HPDE6-E6E7 (cell line): ENCODE results near the gene PDSS1.
"Not testable (repeated sequence)": the region's sequence is repeated elsewhere in the genome, so short reads cannot be mapped to it uniquely, and the experiment has no call there.

Experiments used
- DNase-seq: peaks from one replicate; pipeline ENCODE4 v3.0.0; 2011; ENCODE audit warnings: missing footprints; ENCODE audit errors: extremely low spot score

PDSS1 gene

DNA sequence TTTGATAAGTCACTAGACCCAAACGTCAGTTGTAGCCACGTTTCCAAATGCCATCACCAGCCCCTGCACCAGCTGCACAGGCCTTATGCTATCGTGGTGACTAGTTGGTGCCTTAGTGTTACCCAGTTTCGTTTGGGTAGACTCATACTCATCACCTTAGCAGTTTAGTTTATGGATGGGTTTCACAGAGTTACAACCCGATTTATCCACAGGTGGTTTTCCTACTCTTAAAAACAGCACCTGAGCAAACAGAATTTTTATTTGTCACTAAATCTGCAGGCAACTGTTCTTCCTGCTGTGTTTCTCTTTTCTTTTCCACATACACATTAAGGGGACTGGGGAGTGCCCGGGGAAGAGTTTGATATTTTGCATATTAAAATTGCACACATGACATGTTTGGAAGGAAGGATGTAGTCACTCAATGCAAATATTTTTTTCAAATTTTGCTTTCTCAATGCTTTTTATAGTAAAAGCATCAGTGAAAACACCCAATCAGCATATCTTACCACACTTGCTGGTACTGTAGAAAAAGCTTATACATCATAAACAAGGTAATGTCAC is 41.6 kb downstream of the PDSS1 start:
- DNase-seq = no peak

DNA sequence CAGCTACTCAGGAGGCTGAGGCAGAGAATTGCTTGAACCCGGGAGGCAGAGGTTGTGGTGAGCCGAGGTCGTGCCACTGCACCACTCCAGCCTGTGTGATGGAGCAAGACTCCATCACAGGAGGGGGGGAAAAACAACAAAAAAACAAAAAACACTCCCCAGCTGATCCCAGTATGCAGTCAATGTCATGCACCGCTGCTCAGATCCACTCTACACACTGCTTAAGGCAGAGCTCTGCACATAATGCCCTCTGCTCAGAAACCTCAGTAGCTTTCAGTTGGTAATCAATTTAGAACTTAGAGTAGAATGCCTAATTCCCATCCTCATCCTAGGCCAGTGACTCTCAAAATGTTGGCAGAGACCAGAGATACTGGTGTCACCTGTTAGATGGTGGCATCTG is 43.9 kb downstream of the PDSS1 start:
- no peak for DNase-seq

DNA sequence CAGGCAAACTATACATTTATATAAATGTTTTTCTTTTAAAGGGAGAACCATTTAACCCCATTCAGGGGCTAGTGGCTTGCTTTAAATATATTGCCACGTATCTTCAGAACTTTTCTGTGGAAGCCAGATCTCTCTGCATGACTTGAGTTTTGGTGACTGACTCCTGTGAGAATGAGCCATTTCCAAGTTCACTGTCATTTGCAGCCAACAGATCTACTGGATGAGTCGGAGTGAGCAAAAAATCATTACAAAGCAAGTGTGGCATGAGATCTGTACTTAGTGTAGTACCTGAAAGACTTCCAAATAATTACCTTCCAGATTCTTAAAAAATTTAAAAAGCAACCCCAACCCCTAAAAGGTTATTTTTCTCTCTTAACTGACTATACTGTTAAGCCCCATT is 45.6 kb downstream of the PDSS1 start:
- no peak for DNase-seq

DNA sequence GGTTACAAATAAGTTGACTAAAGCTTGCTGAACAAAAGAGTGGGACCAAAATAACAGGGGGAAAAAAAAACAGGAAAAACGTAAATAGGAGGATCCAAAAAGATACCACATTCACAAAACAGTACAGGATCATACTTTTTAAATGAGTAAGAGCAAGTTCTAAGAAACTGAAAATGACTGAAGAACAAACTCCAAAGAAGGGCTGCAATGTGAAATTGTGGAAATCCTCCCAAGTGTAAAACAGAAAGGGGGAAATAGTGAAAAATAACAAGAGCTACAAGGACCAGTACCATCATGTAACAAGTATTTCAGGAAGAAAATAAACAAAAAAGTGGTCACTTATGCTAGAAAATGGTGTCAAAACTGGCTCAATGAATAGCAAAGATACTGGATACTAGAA is 46.3 kb downstream of the PDSS1 start:
- DNase-seq = no peak

DNA sequence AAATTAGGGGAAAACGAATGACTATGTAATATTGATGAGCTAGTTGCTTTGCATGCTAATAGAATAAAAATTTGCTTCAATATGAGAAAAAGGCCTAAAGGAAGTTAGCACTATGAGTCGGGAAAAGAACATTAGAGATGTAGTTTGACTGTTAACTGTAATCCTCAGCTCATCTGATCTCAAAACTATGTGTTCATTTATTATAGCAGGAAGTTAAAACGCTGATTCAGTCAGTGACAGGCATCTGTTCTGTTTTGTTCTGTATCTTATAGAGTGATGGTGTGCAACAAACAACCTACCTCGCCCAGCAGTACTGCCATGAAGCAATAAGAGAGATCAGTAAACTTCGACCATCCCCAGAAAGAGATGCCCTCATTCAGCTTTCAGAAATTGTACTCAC is 48.6 kb downstream of the PDSS1 start:
- DNase-seq = no peak

DNA sequence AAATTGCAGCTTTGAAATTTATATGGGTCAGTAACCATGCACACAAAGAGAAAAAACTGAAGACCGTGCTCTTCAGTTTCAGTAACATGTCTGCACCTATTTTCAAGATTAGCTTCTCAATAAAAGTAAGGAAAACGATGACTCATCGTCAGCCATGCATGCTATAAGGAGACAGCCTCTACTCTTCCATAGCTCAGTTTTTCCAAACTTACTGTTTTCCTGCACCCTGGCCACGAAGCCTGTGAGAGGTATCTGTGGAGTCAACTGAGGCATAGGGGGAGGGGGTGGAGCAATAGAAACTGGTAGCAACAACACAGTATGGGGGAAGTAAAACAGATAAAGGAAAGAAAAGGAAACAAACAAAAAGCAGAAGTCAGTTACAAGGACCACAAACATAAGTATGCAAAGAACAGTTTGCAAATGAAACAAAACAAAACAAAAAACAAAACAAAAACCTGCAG is 58.0 kb downstream of the PDSS1 start:
- no peak for DNase-seq

DNA sequence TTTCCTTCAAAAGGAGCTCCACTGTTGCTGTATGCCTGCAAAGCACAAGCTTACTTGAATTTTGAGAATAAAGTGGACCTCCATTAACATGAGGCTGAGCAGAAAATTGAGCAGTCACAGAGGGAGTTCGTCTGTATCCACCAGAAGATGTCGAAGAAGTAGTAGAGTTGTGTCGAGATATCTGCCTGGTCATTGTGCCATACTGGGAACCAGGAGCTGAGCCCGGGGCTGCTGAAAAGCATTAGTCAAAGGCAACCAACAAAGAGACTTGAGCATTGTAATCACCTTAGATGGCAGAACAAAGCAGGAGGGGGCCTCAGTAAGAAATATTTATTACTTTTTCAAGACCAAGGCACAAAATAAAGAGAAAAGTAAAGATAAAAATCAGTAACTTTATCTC is 61.5 kb downstream of the PDSS1 start:
- no peak for DNase-seq

DNA sequence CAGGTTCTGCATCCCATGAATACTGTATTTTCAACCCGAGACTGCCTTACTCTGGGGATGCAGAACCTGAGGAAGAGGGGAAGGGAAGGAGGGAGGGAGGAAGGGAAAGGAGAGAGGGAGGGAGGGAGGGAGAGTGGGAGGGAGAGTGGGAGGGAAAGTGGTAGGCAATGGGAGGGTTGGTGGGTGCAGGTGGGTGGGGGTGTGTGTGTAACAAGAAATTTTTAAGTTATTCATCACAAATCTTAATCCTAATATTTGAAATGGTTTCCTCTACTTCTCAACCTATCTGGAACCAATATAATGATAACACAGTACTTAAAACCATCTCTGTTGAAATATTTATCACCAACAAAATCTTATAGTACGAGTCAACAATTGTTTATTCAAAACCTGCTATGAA is 68.0 kb downstream of the PDSS1 start:
- no peak for DNase-seq

DNA sequence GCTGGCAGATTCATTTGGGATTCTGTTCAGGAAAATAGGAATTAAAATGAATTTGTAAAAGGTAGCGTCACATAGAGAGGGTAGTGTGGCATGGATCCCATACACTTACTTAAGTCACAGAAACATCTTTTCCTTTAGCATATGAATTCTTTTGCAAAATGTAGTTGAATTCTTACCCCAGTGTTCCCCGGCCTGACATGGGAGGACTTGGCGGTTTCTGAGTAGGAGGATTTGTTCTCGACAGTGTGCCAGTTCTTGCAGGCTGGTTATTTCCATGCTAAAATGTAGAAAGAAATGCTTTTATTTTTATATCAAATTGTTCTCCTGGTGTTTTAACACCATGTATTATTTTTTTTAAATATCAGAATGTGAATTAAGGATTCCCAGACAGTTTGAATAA is 72.6 kb downstream of the PDSS1 start:
- DNase-seq = no peak

DNA sequence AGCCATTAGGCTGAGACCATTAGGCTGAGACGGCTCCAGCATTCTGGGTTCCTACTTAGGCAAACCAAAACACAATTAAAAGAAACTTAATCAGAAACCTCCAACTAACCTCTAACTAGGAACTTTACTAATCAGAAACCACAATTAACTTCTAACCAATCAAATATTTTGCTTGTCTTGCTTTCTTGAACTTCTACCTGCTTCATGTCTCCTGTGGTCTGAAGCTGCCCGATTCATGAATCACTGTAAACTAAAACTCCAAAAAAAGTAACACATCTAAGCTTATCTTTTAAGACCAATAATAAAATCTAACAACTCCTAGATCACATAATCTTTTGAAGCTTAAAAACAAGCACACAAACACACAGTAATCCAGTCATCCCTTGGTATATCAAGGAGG is 76.1 kb downstream of the PDSS1 start:
- no peak for DNase-seq

DNA sequence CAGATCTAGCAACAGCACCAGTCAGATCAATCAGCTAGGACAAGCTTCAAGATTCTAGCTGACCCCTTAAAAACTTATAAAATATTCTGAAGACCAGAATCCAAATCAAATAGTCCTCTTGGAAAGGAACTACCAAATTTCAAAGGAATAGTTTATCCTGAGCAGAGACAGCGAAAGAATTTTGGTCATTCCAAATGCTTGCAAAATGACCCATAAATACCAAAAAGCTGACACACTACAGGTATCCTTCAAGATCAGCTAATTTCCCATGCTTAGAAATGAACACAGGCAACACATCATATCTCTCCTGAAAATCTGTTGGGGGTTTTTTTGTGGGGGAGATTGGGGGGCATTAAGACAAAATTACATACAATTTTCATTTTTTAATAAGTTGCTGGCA is 78.8 kb downstream of the PDSS1 start:
- no peak for DNase-seq

DNA sequence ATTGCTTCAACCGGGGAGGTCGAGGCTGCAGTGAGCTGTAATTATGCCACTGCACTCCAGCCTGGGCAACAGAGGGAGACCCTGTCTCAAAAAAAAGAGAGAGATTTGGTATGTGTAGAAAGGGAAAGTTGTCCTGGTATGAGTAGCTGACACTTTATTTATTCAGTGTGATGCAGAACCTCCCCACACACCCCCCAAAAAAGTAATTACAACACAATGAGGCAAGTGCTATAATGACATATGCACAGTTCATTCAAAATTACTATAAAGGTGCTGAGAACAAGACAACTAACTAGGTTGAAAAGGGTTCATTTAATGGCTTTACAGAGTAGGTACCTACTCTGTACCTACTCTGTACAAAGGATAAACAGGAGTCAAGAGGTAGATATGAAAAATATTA is 80.2 kb downstream of the PDSS1 start:
- no peak for DNase-seq

DNA sequence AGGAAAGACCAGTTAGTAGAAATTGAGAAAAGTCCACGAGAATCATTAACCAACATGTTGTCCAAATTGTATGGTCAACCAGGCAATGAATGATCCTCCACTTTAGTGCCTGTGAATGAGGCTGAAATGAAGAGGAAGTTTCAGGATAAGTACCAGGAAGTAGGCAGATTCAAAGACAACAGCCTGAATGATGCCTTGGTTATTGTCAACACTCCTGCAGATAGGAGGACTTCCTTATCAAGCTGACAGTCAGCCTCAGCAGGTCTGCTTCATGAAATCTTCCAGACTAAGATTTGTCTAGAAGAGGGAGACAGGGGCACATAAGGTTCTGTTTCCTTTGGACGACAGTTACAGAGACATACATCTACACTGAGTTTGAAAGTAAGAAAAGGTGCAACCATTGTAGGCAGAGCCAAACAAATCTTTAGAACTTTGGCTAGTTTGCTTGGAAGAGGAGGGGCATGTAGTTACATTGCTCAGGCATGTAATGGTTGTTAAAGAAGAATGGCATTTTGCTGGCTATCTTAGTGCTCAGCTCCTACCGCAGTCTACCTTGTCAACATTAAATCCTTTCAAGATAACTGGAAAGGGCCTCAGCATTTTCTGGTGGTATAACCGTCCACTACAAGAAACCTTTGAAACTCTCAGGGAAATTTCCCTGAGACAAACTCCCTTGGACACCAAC is 81.8 kb downstream of the PDSS1 start:
- no peak for DNase-seq

DNA sequence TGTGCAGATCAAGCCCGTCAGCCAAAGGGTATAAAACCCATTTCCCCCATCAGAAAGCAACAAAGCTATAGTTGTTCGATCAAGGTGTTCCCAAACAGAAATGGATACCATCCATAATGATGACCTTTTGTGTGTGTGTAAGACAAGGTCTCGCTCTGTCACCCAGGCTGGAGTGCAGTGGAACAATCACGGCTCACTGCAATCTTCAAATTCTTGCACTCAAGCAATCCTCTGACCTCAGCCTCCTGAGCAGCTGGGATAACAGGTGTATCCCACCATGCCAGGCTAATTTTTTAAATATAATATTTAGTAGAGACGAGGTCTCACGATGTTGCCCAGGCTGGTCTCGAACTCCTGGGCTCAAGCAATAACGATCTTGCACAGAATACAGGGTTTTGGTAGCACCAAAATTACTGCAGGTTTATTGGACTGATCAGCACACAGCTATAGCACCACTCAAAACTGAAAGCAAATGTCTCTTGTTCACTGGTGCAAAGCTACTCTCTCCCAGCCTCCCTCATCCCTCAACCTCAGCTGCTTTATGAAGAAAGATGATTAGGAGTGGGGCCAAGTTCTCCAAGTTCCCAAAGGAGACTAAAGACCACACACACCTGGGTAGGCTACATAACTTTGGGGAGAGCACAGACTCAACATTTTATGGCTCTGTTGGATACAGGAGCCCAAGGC is 82.7 kb downstream of the PDSS1 start:
- DNase-seq = no peak

DNA sequence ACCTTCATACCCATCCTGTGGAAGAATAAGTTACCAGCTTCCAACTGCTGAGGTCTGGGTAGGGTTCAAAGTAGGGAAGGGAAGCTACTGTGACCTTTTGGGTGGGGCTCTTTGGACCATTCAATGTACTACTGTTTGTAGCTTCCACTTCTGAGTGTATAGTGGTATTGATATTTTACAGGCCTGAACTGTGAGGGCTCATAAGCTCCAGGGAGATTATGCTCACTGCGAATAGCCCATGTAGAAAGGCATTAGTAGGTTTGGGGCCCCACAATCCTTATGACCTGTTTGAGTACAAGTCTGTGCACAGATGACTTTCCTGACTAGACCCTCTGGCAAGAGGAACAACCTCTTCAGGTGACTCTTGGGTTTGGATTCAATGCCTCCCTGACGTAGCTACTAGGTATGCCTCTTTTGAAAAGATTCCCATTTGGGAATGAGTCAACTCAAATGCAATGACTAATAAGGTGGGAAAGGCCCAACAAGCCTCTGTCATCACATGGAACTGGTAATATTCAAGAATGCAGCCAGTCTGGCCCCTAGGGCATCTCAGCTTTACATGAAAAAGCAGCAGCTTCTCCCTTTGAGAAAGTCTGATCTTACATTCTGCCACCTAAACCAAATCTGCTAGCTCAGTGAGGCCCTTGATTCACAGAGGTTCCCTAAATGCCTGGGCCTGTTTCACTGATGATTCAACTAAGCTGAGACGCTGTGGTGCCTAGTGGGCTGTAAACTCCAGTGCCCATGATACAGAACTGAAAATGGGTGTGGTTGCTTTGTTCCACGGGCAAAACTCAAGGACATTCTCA is 83.5 kb downstream of the PDSS1 start:
- DNase-seq = peak; percentile 54

DNA sequence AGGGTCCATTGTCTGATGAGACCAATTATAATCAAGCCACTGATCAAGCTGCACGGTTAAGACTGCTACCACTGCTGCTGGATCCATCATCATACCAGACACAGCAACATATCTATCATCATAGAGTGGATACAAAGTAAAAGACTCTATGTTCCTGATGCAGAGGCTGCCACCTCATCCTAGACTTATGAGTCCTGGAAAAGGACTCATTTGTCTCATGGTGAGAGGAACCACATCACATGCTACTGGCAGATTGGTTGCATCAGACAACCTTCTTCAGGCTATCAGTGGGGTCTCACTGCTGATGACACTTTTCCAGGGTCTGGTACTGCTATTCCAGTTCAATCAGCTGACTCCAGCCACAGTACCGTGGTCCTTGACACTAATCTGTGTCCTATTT is 84.3 kb downstream of the PDSS1 start:
- no peak for DNase-seq

DNA sequence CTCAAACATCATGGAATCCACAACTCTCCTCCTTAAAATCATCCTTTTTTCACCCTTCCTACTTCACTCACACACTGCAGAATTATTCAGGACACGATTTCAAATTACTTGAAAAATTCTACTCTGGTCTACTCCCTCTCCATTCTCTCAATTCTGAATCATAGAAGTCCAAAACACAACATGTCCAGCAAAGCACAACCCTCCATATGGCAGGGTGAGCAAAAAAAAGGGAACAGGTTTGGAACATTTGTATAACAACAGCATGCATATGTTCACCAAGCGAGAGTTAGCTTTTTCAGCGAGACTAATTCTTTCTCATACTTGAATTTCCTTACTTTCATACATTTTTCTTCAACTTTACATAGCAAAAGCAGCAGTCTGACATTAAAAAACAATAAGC is 89.9 kb downstream of the PDSS1 start:
- DNase-seq = no peak

DNA sequence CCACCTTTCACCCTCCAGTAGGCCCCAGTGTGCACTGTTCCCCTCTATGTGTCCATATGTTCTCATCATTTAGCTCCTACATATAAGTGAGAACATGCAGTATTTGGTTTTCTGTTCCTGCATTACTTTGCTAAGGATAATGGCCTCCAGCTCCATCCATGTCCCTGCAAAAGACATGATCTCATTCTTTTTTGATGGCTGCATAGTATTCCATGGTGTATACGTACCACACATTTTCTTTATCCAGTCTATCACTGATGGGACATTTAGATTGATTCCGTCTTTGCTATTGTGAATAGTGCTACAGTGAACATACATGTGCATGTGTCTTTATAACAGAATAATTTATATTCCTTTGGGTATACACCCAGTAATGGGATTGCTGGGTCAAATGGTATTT is 92.3 kb downstream of the PDSS1 start:
- not testable (repeated sequence) for DNase-seq

DNA sequence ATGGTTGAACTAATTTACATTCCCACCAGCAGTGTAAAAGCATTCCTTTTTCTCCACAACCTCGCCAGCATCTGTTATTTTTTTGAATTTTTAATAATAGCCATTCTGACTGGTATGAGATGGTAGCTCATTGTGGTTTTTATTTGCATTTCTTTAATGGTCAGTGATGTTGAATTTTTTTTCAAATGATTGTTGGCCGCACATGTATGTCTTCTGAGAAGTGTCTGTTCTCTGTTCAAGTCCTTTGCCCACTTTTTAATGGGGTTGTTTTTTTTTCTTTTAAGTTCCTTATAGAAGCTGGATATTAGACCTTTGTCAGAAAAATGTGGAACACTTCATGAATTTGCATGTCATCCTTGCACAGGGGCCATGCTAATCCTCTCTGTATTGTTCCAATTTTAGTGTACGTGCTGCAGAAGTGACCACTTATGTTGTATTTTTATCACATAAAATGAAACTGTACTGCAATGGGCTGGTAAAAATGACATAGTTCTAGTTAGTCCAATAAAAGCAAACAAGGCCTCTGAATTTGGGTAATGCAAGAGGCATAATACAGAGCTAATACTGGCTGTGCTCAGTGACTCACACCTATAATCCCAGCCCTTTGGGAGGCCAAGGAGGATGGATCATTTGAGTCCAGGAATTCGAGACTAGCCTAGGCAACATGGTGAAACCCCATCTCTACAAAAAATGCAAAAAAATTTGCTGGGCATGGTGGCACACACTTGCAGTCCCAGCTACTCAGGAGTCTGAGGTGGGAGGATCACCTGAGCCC is 92.9 kb downstream of the PDSS1 start:
- no peak for DNase-seq

DNA sequence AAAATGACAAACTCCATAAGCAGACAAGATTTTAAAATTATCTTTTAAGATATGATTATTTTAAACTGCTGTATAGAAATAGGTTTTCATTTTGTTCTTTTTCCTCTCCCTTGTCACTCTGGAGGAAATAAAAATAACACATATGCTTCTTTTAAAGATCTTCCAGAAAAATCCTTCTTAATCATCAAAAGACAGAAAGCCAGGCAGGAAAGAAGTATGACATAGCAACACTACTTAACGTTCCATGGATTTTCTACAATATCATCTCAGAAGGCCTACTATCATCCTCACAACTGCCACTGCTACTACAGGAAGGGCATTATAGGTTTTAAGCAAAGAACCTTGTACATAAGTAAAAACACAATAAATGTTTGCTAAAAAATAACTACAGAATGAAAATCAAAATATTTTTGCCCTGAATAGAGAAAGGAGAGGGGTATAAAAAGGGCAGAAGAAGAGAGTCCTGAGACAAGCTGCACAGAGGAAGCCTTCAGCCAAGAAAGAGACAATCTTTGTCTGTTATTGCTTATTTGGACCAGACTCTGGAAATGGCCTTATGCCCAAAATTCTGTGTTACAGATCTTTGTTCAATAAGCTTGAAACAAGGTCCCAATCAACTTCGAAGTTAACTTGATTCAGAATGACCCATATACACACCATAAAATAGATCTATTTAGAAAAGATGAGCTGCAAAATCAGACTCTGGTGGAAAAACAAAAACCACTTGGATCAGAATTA is 95.4 kb downstream of the PDSS1 start:
- DNase-seq = no peak
